ENCODE measurements around the gene LSG1. TPM values are rescaled to one million over a fixed set of nuclear protein-coding genes. Genes with fewer than 3 reads are reported as not detected.

The LSG1 gene
- total and polyA plus RNA-seq, 2 donors (not counting 1 experiment from before 2014, with no cell fraction given), result 27.6 to 35.3 TPM

GRCh38 chr3:194715022-194715800 is 43.2 kb upstream of the LSG1 start:
- no peaks in the 10 kb centered on the region for H3K9me3 ChIP-seq (ENCODE audit: control insufficient read depth, insufficient read depth, low read depth, low read length)
- no peak overlapping the region for H3K27ac ChIP-seq (ENCODE audit: insufficient read depth, low read length)
- no peaks in the 10 kb centered on the region for H4K20me1 ChIP-seq (ENCODE audit: control insufficient read depth, extremely low read depth, insufficient read depth, low read length)
- H3K4me1 ChIP-seq (ENCODE audit: control insufficient read depth, extremely low read depth, insufficient read depth, low read length), result no peaks in the 10 kb centered on the region
- no peak overlapping the region for H3K4me3 ChIP-seq (replicated peaks in 1 of 4; ENCODE audit: control extremely low read depth in 1 of 4, insufficient read depth in 1 of 4, low read depth in 3 of 4, low read length in 4 of 4)
- no peaks in the 10 kb centered on the region for H3K79me2 ChIP-seq (ENCODE audit: control insufficient read depth, insufficient read depth, low read length)
- H3K36me3 ChIP-seq (ENCODE audit: control insufficient read depth, insufficient read depth, low read length), result no peaks in the 10 kb centered on the region
- DNase-seq (ENCODE audit: low read depth in 2 of 2), result no peak
- no peaks in the 10 kb centered on the region for H3K27me3 ChIP-seq (ENCODE audit: control insufficient read depth, insufficient read depth, low read length)
- no peak overlapping the region for H3K4me2 ChIP-seq (ENCODE audit: extremely low read depth, insufficient read depth, low read length)
- H2AFZ ChIP-seq (ENCODE audit: low read length), result no peak overlapping the region
- TF ChIP-seq EZH2 (IDR thresholded peaks at IDR 0.05; ENCODE audit: low read length, missing control alignments), result no peak
- no peak overlapping the region for H3K9ac ChIP-seq (ENCODE audit: insufficient read depth, low read length)

GRCh38 chr3:194714564-194714963 is 42.6 kb upstream of the LSG1 start:
- H3K4me1 ChIP-seq (ENCODE audit: control insufficient read depth, extremely low read depth, insufficient read depth, low read length), result no peaks in the 10 kb centered on the region
- no peak overlapping the region for H3K4me3 ChIP-seq (replicated peaks in 1 of 4; ENCODE audit: control extremely low read depth in 1 of 4, insufficient read depth in 1 of 4, low read depth in 3 of 4, low read length in 4 of 4)
- H3K9me3 ChIP-seq (ENCODE audit: control insufficient read depth, insufficient read depth, low read depth, low read length), result no peaks in the 10 kb centered on the region
- no peak overlapping the region for H2AFZ ChIP-seq (ENCODE audit: low read length)
- no peak overlapping the region for H3K27ac ChIP-seq (ENCODE audit: insufficient read depth, low read length)
- H3K4me2 ChIP-seq (ENCODE audit: extremely low read depth, insufficient read depth, low read length), result no peak overlapping the region
- no peaks in the 10 kb centered on the region for H4K20me1 ChIP-seq (ENCODE audit: control insufficient read depth, extremely low read depth, insufficient read depth, low read length)
- H3K79me2 ChIP-seq (ENCODE audit: control insufficient read depth, insufficient read depth, low read length), result no peaks in the 10 kb centered on the region
- no peaks in the 10 kb centered on the region for H3K27me3 ChIP-seq (ENCODE audit: control insufficient read depth, insufficient read depth, low read length)
- H3K9ac ChIP-seq (ENCODE audit: insufficient read depth, low read length), result no peak overlapping the region
- no peaks in the 10 kb centered on the region for H3K36me3 ChIP-seq (ENCODE audit: control insufficient read depth, insufficient read depth, low read length)
- DNase-seq (ENCODE audit: low read depth in 2 of 2), result no peak
- no peak for TF ChIP-seq CTCF (conservative IDR thresholded peaks at IDR 0.05 in 1 of 2, IDR thresholded peaks at IDR 0.05 in 1 of 2; ENCODE audit: low read depth in 1 of 2, low read length in 2 of 2)

GRCh38 chr3:194714137-194714455 is 42.1 kb upstream of the LSG1 start:
- Histone ChIP-seq H3K9ac (ENCODE audit: insufficient read depth, low read length) (no peak overlapping the region), H3K27ac (ENCODE audit: insufficient read depth, low read length) (no peak overlapping the region), H4K20me1 (ENCODE audit: control insufficient read depth, extremely low read depth, insufficient read depth, low read length) (no peaks in the 10 kb centered on the region), H3K9me3 (ENCODE audit: control insufficient read depth, insufficient read depth, low read depth, low read length) (no peaks in the 10 kb centered on the region), H3K4me3 (replicated peaks in 1 of 4; ENCODE audit: control extremely low read depth in 1 of 4, insufficient read depth in 1 of 4, low read depth in 3 of 4, low read length in 4 of 4) (no peak overlapping the region), H3K4me1 (ENCODE audit: control insufficient read depth, extremely low read depth, insufficient read depth, low read length) (no peaks in the 10 kb centered on the region), H3K79me2 (ENCODE audit: control insufficient read depth, insufficient read depth, low read length) (no peaks in the 10 kb centered on the region), H3K4me2 (ENCODE audit: extremely low read depth, insufficient read depth, low read length) (no peak overlapping the region), H3K27me3 (ENCODE audit: control insufficient read depth, insufficient read depth, low read length) (no peaks in the 10 kb centered on the region), H3K36me3 (ENCODE audit: control insufficient read depth, insufficient read depth, low read length) (no peaks in the 10 kb centered on the region), H2AFZ (ENCODE audit: low read length) (no peak overlapping the region)
- TF ChIP-seq EZH2 (IDR thresholded peaks at IDR 0.05; ENCODE audit: low read length, missing control alignments) (no peak), CTCF (conservative IDR thresholded peaks at IDR 0.05 in 1 of 2, IDR thresholded peaks at IDR 0.05 in 1 of 2; ENCODE audit: low read depth in 1 of 2, low read length in 2 of 2) (no peak)
- no peak for DNase-seq (ENCODE audit: low read depth in 2 of 2)
